Upper lobe of left lung (tissue), 4 donors: ENCODE data around the gene RNF111.

Experiments used
- CTCF ChIP-seq, 6 experiments: fragments of 450-650 bp in 4 of 6; fragments of 200-600 bp in 2 of 6; sonication (generic) in 2 of 6; IDR thresholded peaks; one replicate each; pipeline ENCODE4 v1.5.1; 2016 to 2019; ENCODE audit warnings: antibody characterized with exemption in 6 of 6
- EP300 ChIP-seq, 4 donors: sonication (generic); formaldehyde crosslinking; IDR thresholded peaks; one replicate each; pipeline ENCODE4 v1.5.1; 2017; ENCODE audit warnings: antibody characterized with exemption in 4 of 4, control low read depth in 2 of 4
- POLR2A ChIP-seq, 4 donors: fragments of 450-650 bp; IDR thresholded peaks; one replicate each; pipeline ENCODE4 v1.5.1; 2016 to 2017; ENCODE audit warnings: antibody characterized with exemption in 4 of 4, mild to moderate bottlenecking in 2 of 4
- POLR2AphosphoS5 ChIP-seq, 2 donors: sonication (generic); formaldehyde crosslinking; IDR thresholded peaks; one replicate each; pipeline ENCODE4 v1.5.1; 2017; ENCODE audit warnings: antibody characterized with exemption in 2 of 2

GRCh38 chr15:59011262-59011952 is 23.9 kb downstream of the RNF111 start:
- TF ChIP-seq POLR2A (IDR thresholded peaks at IDR 0.05) (no peak), CTCF (IDR thresholded peaks at IDR 0.05) (no peak), EP300 (IDR thresholded peaks at IDR 0.05) (no peak), POLR2AphosphoS5 (IDR thresholded peaks at IDR 0.05) (no peak)
